Endothelial cell of umbilical vein (primary cell): Measurements from ENCODE around the gene AMPH.

Source experiments
- CTCF ChIP-seq, 2 donors: IDR thresholded peaks; 1 replicate in 1 of 2; 2 replicates in 1 of 2; pipeline ENCODE4 v1.5.1; 2011; ENCODE audit warnings: low read length in 2 of 2, mild to moderate bottlenecking in 2 of 2, moderate library complexity in 2 of 2, control low read depth in 1 of 2, inconsistent platforms in 1 of 2, low read depth in 1 of 2; ENCODE audit not compliant: insufficient read depth in 1 of 2; ENCODE audit errors: extremely low read depth in 1 of 2
- EZH2 ChIP-seq: IDR thresholded peaks from 2 replicates; pipeline ENCODE4 v1.6.1; 2012; ENCODE audit warnings: borderline replicate concordance, low read depth, mild to moderate bottlenecking, moderate library complexity, low read length, inconsistent platforms; ENCODE audit not compliant: severe bottlenecking
- FOS ChIP-seq: IDR thresholded peaks from 2 replicates; pipeline ENCODE4 v1.6.1; 2011; ENCODE audit warnings: mild to moderate bottlenecking, low read length, moderate library complexity, borderline replicate concordance; ENCODE audit not compliant: insufficient read depth
- GATA2 ChIP-seq: IDR thresholded peaks from 2 replicates; pipeline ENCODE4 v1.7.0; 2011; ENCODE audit warnings: low read depth, mild to moderate bottlenecking, moderate library complexity, mixed read lengths, low read length; ENCODE audit not compliant: insufficient read length, insufficient read depth
- POLR2A ChIP-seq: IDR thresholded peaks from 2 replicates; pipeline ENCODE4 v1.6.1; 2012; ENCODE audit warnings: low read depth, mild to moderate bottlenecking, control low read depth, low read length
- POLR2AphosphoS5 ChIP-seq: IDR thresholded peaks from 2 replicates; pipeline ENCODE4 v1.6.1; 2012; ENCODE audit warnings: low read depth, mild to moderate bottlenecking, control low read depth, low read length, moderate library complexity; ENCODE audit not compliant: insufficient read depth
- TF ChIP-seq, protein P1 (sequence below): IDR thresholded peaks from 2 replicates; pipeline ENCODE4 v1.6.1; 2011; ENCODE audit not compliant: insufficient read depth, insufficient read length

GRCh38 chr7:38568497-38568896 is 62.7 kb downstream of the AMPH start:
- no peak for TF ChIP-seq EZH2
- no peak for TF ChIP-seq POLR2A
- no peak for TF ChIP-seq CTCF (IDR thresholded peaks at IDR 0.05; ENCODE audit: extremely low read depth in 1 of 2, insufficient read depth in 1 of 2, low read depth in 1 of 2, low read length in 2 of 2)
- no peak for TF ChIP-seq POLR2AphosphoS5
- TF ChIP-seq GATA2: no peak
- TF ChIP-seq FOS: no peak
- TF ChIP-seq, protein P1, sequence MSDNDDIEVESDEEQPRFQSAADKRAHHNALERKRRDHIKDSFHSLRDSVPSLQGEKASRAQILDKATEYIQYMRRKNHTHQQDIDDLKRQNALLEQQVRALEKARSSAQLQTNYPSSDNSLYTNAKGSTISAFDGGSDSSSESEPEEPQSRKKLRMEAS: no peak
